Measurements from ENCODE around the gene GAS2L2. TPM values are rescaled to one million over a fixed set of nuclear protein-coding genes. Genes with fewer than 3 reads are reported as not detected.
A peak's percentile ranks its signal among the peaks of the same experiment; 100 is the strongest.
"Not testable (repeated sequence)": the region's sequence is repeated elsewhere in the genome, so short reads cannot be mapped to it uniquely, and the experiment has no call there.

Gene GAS2L2
- total RNA-seq, 2 donors from 2014 or later, result not detected

DNA sequence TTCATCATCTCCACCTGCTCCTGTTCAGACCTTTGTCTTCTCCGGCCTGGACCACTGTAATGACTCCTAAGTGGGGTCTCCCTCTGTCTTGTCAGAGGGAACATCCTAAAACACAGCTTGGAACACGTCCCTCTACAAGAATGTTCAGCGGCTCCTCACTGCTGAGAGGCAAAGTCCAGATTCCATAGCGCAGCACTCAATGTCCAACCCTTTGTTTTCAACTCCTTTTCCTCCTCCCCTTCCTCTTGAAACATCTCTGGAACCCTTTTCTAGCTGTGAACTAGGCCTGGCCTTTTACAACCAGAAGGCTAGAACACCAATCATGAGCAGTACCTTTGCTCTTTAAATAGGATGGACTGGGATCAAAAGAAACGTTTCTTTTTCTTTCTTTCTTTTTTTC, 8.6 kb upstream of the GAS2L2 start:
- intact Hi-C loops (cut with DNase I), result no loop called here
- WGBS, 2 donors, result 73 to 77% methylated on average over 5 of the region's 5 CpGs
- ATAC-seq, result no peak

DNA sequence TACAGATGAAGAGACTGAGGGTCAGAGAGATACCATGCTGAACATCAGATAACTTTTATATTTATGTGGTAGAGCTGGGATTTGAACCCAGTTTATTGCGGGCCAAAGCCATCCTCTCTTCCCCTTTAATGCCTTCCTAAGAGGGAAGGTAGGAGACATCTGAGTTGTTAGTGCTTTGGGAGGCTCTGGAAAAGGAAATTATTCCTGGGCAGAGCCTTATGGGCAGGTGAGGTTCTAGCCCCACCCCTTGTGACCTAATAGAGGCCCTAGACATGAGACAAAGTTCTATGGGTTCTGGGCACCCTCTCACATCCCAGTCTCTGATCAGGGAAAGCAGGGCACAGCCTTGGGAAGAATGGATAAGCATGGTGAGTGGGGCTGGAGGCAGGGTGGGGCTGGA, 7.5 kb upstream of the GAS2L2 start, which contains the start of gene C17orf50:
C17orf50 (plus strand) TSS at position 301 of the 400 bp plus-strand sequence; CDS start at position 356, 55 bp downstream.
- H3K27ac ChIP-seq, result no peak within 1 kb of the TSS
- intact Hi-C loops (cut with DNase I), result no loop called here
- no peaks in the 10 kb centered on the region for H3K27me3 ChIP-seq
- H3K4me3 ChIP-seq, result no peak within 1 kb of the TSS
- WGBS, 2 donors, result 88 to 100% methylated on average over 1 of the region's 1 CpG
- ATAC-seq (no peak), DNase-seq (no peak)
- TF ChIP-seq, protein P1, sequence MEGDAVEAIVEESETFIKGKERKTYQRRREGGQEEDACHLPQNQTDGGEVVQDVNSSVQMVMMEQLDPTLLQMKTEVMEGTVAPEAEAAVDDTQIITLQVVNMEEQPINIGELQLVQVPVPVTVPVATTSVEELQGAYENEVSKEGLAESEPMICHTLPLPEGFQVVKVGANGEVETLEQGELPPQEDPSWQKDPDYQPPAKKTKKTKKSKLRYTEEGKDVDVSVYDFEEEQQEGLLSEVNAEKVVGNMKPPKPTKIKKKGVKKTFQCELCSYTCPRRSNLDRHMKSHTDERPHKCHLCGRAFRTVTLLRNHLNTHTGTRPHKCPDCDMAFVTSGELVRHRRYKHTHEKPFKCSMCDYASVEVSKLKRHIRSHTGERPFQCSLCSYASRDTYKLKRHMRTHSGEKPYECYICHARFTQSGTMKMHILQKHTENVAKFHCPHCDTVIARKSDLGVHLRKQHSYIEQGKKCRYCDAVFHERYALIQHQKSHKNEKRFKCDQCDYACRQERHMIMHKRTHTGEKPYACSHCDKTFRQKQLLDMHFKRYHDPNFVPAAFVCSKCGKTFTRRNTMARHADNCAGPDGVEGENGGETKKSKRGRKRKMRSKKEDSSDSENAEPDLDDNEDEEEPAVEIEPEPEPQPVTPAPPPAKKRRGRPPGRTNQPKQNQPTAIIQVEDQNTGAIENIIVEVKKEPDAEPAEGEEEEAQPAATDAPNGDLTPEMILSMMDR (IDR thresholded peaks at IDR 0.05), result no peak
- H3K36me3 ChIP-seq (replicated peaks in 1 of 2; ENCODE audit: insufficient read depth in 1 of 2, low read depth in 2 of 2), result no peaks in the 10 kb centered on the region
- peaks cover 11% of the 10 kb centered on the region for H3K4me1 ChIP-seq
- H3K9me3 ChIP-seq, result no peaks in the 10 kb centered on the region

More for the DNA sequence above, 8.6 kb upstream of the GAS2L2 start:
- Histone ChIP-seq H3K4me3 (no peak overlapping the region), H3K27ac (no peak overlapping the region), H3K9me3 (no peaks in the 10 kb centered on the region), H3K27me3 (no peaks in the 10 kb centered on the region), H3K36me3 (replicated peaks in 1 of 2; ENCODE audit: insufficient read depth in 1 of 2, low read depth in 2 of 2) (no peaks in the 10 kb centered on the region), H3K4me1 (peaks cover 11% of the 10 kb centered on the region)
- DNase-seq, result no peak
- TF ChIP-seq, protein P1 (IDR thresholded peaks at IDR 0.05), result no peak
- no peak for TF ChIP-seq POLR2A (IDR thresholded peaks at IDR 0.05)

DNA sequence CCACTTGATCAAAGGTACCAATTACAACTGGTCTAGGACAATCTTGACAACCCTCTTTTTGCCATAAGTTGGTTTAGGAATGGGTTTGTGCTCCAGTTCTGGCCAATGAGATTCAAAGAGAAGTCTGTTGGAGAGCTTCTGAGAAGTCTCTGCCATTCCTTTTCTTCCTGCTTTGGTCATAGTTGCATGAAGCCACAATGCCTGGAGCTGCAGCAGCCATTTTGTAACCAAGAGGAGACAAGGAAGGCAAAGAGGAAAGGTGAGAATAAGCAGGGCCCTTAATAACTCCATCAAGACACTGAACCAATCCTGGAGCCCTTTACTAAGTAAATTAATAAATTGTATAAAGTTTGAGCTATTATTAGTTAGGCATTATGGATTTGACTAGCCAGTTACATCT, 4.2 kb upstream of the GAS2L2 start:
- DNase-seq, result no peak
- Histone ChIP-seq H3K27me3 (no peaks in the 10 kb centered on the region), H3K9me3 (no peaks in the 10 kb centered on the region), H3K4me3 (no peak overlapping the region), H3K36me3 (replicated peaks in 1 of 2; ENCODE audit: insufficient read depth in 1 of 2, low read depth in 2 of 2) (no peaks in the 10 kb centered on the region), H3K27ac (no peak overlapping the region), H3K4me1 (peaks cover 7% of the 10 kb centered on the region)
- TF ChIP-seq, protein P1 (IDR thresholded peaks at IDR 0.05), result no peak
- TF ChIP-seq POLR2A (IDR thresholded peaks at IDR 0.05), result no peak
- ATAC-seq, result no peak
- intact Hi-C loops (cut with DNase I), result no loop called here

DNA sequence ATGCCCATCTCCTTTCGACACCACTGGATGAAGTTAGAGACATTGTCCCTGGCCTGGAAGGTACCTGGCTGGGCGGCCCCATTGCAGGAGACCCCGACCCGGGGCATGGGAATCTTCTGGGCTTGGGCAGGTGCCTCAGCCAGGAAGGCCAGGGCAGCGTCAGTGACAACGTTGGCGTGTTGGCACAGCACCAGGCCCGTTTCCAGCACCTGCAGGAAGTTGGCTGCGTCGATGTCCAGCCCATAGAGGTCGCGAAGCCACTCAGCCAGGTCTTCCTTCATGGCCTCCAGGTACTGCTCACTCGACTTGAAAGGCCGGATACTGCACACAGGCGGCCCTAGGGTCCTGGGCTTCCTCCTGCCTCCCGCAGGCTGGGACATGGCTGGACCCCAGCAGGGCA, 568 bp downstream of the GAS2L2 start:
- peak overlapping the region in 2 of 4 donors; percentile 22 to 32 for H3K27ac ChIP-seq
- DNase-seq (peak; percentile 60 to 83 (median 76)), ATAC-seq (no peak)
- H3K36me3 ChIP-seq (replicated peaks in 1 of 2; ENCODE audit: insufficient read depth in 1 of 2, low read depth in 2 of 2), result no peaks in the 10 kb centered on the region
- no peaks in the 10 kb centered on the region for H3K9me3 ChIP-seq
- TF ChIP-seq POLR2A (IDR thresholded peaks at IDR 0.05), result peak in 1 of 3 donors; percentile 17
- TF ChIP-seq, protein P1 (IDR thresholded peaks at IDR 0.05), result no peak
- H3K4me1 ChIP-seq, result peaks cover 14% of the 10 kb centered on the region
- WGBS, 2 donors, result 20% methylated on average over 1 to 16 of the region's 16 CpGs
- H3K27me3 ChIP-seq, result peaks cover 0 to 5% of the 10 kb centered on the region in 2 donors
- H3K4me3 ChIP-seq, result no peak overlapping the region
- intact Hi-C loops (cut with DNase I), result no loop called here

DNA sequence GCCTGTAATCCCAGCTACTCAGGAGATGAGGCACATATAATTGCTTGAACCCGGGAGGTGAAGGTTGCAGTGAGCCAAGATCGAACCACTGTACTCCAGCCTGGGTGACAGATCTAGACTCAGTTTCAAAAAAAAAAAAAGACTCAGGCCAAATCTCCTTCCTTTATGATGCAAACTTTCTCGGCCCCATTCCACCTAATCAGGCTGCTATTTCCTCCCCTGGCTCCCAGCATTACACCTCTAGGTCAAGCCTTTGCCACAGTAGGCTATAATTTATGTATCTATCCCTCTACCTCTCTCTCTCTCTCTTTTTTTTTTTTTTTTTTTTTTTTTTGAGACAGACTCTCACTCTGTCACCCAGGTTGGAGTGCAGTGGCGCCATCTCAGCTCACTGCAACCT, 1.5 kb downstream of the GAS2L2 start:
- H3K36me3 ChIP-seq (replicated peaks in 1 of 2; ENCODE audit: insufficient read depth in 1 of 2, low read depth in 2 of 2); DNase-seq; H3K27me3 ChIP-seq; H3K9me3 ChIP-seq; H3K27ac ChIP-seq; H3K4me3 ChIP-seq; intact Hi-C loops (cut with DNase I); ATAC-seq: not testable (repeated sequence)
- peaks cover 14% of the 10 kb centered on the region for H3K4me1 ChIP-seq
- 84 to 88% methylated on average over 4 of the region's 4 CpGs for WGBS, 2 donors
